Skeletal muscle tissue (tissue), 4 donors: ENCODE results near the gene ENOSF1. TPM values are rescaled to one million over a fixed set of nuclear protein-coding genes. Genes with fewer than 3 reads are reported as not detected.

Experiments used
- H3K27ac ChIP-seq: one replicate; pipeline ENCODE4 v1.7.0; 2013; ENCODE audit warnings: mild to moderate bottlenecking, low read depth, low read length, inconsistent platforms
- H3K27me3 ChIP-seq, 3 donors: one replicate each; pipeline ENCODE4 v1.7.0; 2013; ENCODE audit warnings: low read length in 3 of 3; ENCODE audit not compliant: control insufficient read depth in 3 of 3, insufficient read depth in 3 of 3
- H3K36me3 ChIP-seq, 3 donors: one replicate each; pipeline ENCODE4 v1.7.0; 2013; ENCODE audit warnings: low read length in 3 of 3; ENCODE audit not compliant: control insufficient read depth in 3 of 3, insufficient read depth in 3 of 3
- H3K4me1 ChIP-seq, 3 donors: one replicate each; pipeline ENCODE4 v1.7.0; 2013; ENCODE audit warnings: low read length in 3 of 3, mild to moderate bottlenecking in 3 of 3; ENCODE audit not compliant: control insufficient read depth in 3 of 3, insufficient read depth in 3 of 3
- H3K4me3 ChIP-seq, 3 donors: one replicate each; pipeline ENCODE4 v1.7.0; 2013; ENCODE audit warnings: low read length in 3 of 3
- H3K9ac ChIP-seq, 3 donors: one replicate each; pipeline ENCODE4 v1.7.0; 2013; ENCODE audit warnings: low read length in 3 of 3, mild to moderate bottlenecking in 3 of 3, moderate library complexity in 2 of 3, low read depth in 1 of 3
- H3K9me3 ChIP-seq, 3 donors: one replicate each; pipeline ENCODE4 v1.7.0; 2013; ENCODE audit warnings: low read length in 3 of 3; ENCODE audit not compliant: control insufficient read depth in 3 of 3
- total RNA-seq: library from RNA; depleted of rRNA; stranded (reverse); fragments of >200 nt; gene quantifications from one replicate; pipeline ENCODE4 v1.2.3, GENCODE V29; 2014
- donor health status: Osteomylitis.

Gene ENOSF1
- total RNA-seq, 1 donor from 2014 or later: 14.1 TPM

DNA sequence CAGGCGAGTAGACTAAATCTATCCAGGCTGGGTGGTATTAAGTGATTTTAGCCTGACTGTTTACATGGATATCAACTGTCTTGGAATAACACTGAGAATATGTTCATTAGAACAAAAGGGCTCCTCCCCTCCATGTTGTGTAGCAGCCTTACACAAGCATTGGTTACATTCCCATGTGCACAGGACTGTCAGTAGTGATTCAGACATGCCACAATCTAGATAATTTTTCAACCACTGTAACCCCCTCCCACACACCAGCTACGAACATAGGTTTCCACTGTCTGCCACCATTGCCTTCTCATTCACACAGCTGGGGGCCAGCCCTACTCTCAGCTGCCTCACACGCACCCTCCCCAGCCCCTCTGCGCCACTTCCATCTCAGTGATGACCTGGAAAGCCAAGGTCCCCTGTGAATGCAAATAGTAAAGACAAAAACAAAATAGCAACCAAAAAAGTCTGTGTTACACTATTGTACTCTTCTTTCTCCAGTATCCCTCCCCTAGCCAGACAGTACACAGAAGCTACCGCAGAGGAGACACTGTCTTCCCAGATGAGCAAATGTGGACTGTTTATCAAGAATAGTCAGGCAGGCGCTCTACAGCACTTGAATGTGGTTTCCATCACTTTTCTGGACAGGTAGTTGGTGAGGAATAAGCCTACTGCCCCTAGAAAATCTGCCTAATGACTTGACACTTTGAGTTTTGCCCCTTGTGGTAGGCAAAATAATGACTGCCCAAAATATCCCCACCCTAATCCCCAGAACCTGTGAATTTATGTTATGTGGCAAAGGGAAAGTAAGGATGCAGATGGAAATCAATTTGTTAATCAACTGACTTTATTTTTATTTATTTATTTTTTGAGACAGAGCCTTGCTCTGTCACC, 82.9 kb downstream of the ENOSF1 start:
- no peaks in the 10 kb centered on the region for H3K9me3 ChIP-seq
- no peak overlapping the region for H3K4me3 ChIP-seq
- H3K27me3 ChIP-seq: peaks cover 0 to 4% (median 3%) of the 10 kb centered on the region in 3 donors
- H3K4me1 ChIP-seq: no peaks in the 10 kb centered on the region
- H3K27ac ChIP-seq: no peak overlapping the region
- H3K36me3 ChIP-seq: no peaks in the 10 kb centered on the region
- H3K9ac ChIP-seq: no peak overlapping the region

GRCh38 chr18:627231-627630, 85.2 kb downstream of the ENOSF1 start:
- H3K9me3 ChIP-seq: no peaks in the 10 kb centered on the region
- peaks cover 0 to 4% (median 3%) of the 10 kb centered on the region in 3 donors for H3K27me3 ChIP-seq
- H3K4me1 ChIP-seq: no peaks in the 10 kb centered on the region
- no peaks in the 10 kb centered on the region for H3K36me3 ChIP-seq
- no peak overlapping the region for H3K4me3 ChIP-seq
- H3K9ac ChIP-seq: no peak overlapping the region
- no peak overlapping the region for H3K27ac ChIP-seq

- no peak overlapping the region for H3K27ac ChIP-seq
- H3K4me1 ChIP-seq: no peaks in the 10 kb centered on the region
- H3K4me3 ChIP-seq: no peak overlapping the region
- H3K9me3 ChIP-seq: no peaks in the 10 kb centered on the region
- H3K36me3 ChIP-seq: no peaks in the 10 kb centered on the region
- peaks cover 0 to 3% (median 0%) of the 10 kb centered on the region in 3 donors for H3K27me3 ChIP-seq
- no peak overlapping the region for H3K9ac ChIP-seq
Measured at GRCh38 chr18:623761-624620, 88.4 kb downstream of the ENOSF1 start.

DNA sequence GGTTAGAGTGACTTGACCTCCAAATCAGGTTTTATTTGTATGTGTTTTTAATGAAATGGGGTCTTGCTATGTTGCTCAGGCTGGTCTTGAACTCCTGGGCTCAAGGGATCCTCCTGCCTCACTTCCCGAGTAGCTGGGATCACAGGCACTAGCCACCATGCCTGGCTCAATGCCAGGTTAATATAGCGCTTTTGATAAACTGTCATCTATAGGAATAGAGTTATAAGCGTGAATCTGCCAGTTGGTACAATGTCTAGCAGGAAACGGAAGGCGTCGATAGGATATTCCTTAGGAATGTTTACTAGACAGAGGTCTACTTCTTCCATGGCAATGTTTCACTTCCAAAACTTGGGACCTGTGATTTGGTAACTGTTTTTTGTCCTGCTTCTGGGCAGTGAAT, 90.1 kb downstream of the ENOSF1 start:
- Histone ChIP-seq H3K36me3 (no peaks in the 10 kb centered on the region), H3K4me3 (no peak overlapping the region), H3K9ac (no peak overlapping the region), H3K27ac (no peak overlapping the region), H3K27me3 (no peaks in the 10 kb centered on the region), H3K4me1 (no peaks in the 10 kb centered on the region), H3K9me3 (no peaks in the 10 kb centered on the region)

- Histone ChIP-seq H3K4me1 (no peaks in the 10 kb centered on the region), H3K9me3 (no peaks in the 10 kb centered on the region), H3K27ac (no peak overlapping the region), H3K9ac (no peak overlapping the region), H3K27me3 (no peaks in the 10 kb centered on the region), H3K4me3 (no peak overlapping the region), H3K36me3 (no peaks in the 10 kb centered on the region)
Measured at GRCh38 chr18:621291-622043, 91.0 kb downstream of the ENOSF1 start.

Other genes with a start within 250 kb of the ENOSF1 start
- gene COLEC12, start 211.9 kb downstream of the ENOSF1 start, total RNA-seq: 39.1 TPM
- gene CETN1, start 132.2 kb downstream of the ENOSF1 start, total RNA-seq: not detected
- gene CLUL1, start 115.6 kb downstream of the ENOSF1 start, total RNA-seq: 0.52 TPM
- gene TYMS, start 55.0 kb downstream of the ENOSF1 start, total RNA-seq: 15.7 TPM
- gene YES1, start 99.6 kb upstream of the ENOSF1 start, total RNA-seq: 40.7 TPM
- gene ADCYAP1, start 192.2 kb upstream of the ENOSF1 start, total RNA-seq: under 0.01 TPM